Liver (tissue), 9 donors: Measurements from ENCODE around the gene GRID2IP. TPM values are rescaled to one million over a fixed set of nuclear protein-coding genes. Genes with fewer than 3 reads are reported as not detected.

ENCODE experiments used
- DNase-seq: peaks from one replicate; pipeline ENCODE4 v3.0.0-alpha.2; 2017; ENCODE audit warnings: low spot score
- H3K27ac ChIP-seq, 2 donors: one replicate each; pipeline ENCODE4 v1.7.0; 2013; ENCODE audit warnings: inconsistent platforms in 2 of 2, low read length in 2 of 2, control low read depth in 1 of 2, low read depth in 1 of 2, mild to moderate bottlenecking in 1 of 2
- H3K27me3 ChIP-seq, 4 donors: one replicate each; pipeline versions ENCODE4 v1.6.1 to v1.7.0; 2013; ENCODE audit warnings: low read length in 3 of 4, inconsistent platforms in 1 of 4, mild to moderate bottlenecking in 1 of 4, moderate library complexity in 1 of 4; ENCODE audit not compliant: control insufficient read depth in 4 of 4, insufficient read depth in 4 of 4
- H3K36me3 ChIP-seq, 4 donors: one replicate each; pipeline versions ENCODE4 v1.6.1 to v1.7.0; 2013; ENCODE audit warnings: low read length in 3 of 4, mild to moderate bottlenecking in 3 of 4, low read depth in 1 of 4, moderate library complexity in 1 of 4; ENCODE audit not compliant: control insufficient read depth in 4 of 4, insufficient read depth in 3 of 4
- H3K4me1 ChIP-seq, 4 donors: one replicate each; pipeline versions ENCODE4 v1.6.1 to v1.7.0; 2013; ENCODE audit warnings: low read length in 3 of 4, mild to moderate bottlenecking in 3 of 4, moderate library complexity in 1 of 4; ENCODE audit not compliant: control insufficient read depth in 4 of 4, insufficient read depth in 4 of 4
- H3K4me3 ChIP-seq, 3 donors: one replicate each; pipeline versions ENCODE4 v1.6.1 to v1.7.0; 2013; ENCODE audit warnings: low read length in 3 of 3, control low read depth in 1 of 3, low read depth in 1 of 3, mild to moderate bottlenecking in 1 of 3
- H3K9ac ChIP-seq, 2 donors: one replicate each; pipeline ENCODE4 v1.7.0; 2013; ENCODE audit warnings: low read length in 2 of 2, mild to moderate bottlenecking in 2 of 2, moderate library complexity in 2 of 2, control low read depth in 1 of 2, low read depth in 1 of 2
- H3K9me3 ChIP-seq, 4 donors: one replicate each; pipeline versions ENCODE4 v1.6.1 to v1.7.0; 2013; ENCODE audit warnings: low read length in 3 of 4; ENCODE audit not compliant: control insufficient read depth in 4 of 4
- ATF3 ChIP-seq: IDR thresholded peaks from 2 replicates; pipeline ENCODE4 v1.6.1; 2016; ENCODE audit warnings: antibody characterized with exemption
- EGR1 ChIP-seq, 2 donors: IDR thresholded peaks; 2 replicates each; pipeline ENCODE4 v1.6.1; 2016 to 2018; ENCODE audit warnings: antibody characterized with exemption in 2 of 2, low read depth in 2 of 2
- FOXA1 ChIP-seq: IDR thresholded peaks from 2 replicates; pipeline ENCODE4 v1.6.1; 2016; ENCODE audit warnings: antibody characterized with exemption
- FOXA2 ChIP-seq: IDR thresholded peaks from 2 replicates; pipeline ENCODE4 v1.6.1; 2016; ENCODE audit warnings: antibody characterized with exemption
- GABPA ChIP-seq, 2 donors: IDR thresholded peaks in 1 of 2; conservative IDR thresholded peaks in 1 of 2; 2 replicates each; pipeline ENCODE4 v1.6.1; 2016; ENCODE audit warnings: antibody characterized with exemption in 2 of 2, mild to moderate bottlenecking in 1 of 2, moderate library complexity in 1 of 2
- HNF4A ChIP-seq, 2 donors: conservative IDR thresholded peaks; 2 replicates each; pipeline ENCODE4 v1.6.1; 2016; ENCODE audit warnings: antibody characterized with exemption in 2 of 2, mild to moderate bottlenecking in 2 of 2
- HNF4G ChIP-seq: IDR thresholded peaks from 2 replicates; pipeline ENCODE4 v1.6.1; 2016; ENCODE audit warnings: antibody characterized with exemption
- JUND ChIP-seq, 2 donors: IDR thresholded peaks; 2 replicates each; pipeline ENCODE4 v1.6.1; 2016; ENCODE audit warnings: antibody characterized with exemption in 2 of 2
- MAX ChIP-seq: IDR thresholded peaks from 2 replicates; pipeline ENCODE4 v1.6.1; 2016; ENCODE audit warnings: antibody characterized with exemption
- NR2F2 ChIP-seq: IDR thresholded peaks from 2 replicates; pipeline ENCODE4 v1.6.1; 2016; ENCODE audit warnings: antibody characterized with exemption
- RAD21 ChIP-seq, 2 donors: IDR thresholded peaks; 2 replicates each; pipeline ENCODE4 v1.6.1; 2016; ENCODE audit warnings: antibody characterized with exemption in 2 of 2, mild to moderate bottlenecking in 2 of 2
- REST ChIP-seq: IDR thresholded peaks from 2 replicates; pipeline ENCODE4 v1.6.1; 2016; ENCODE audit warnings: antibody characterized with exemption, mild to moderate bottlenecking
- RXRA ChIP-seq, 2 donors: IDR thresholded peaks; 2 replicates each; pipeline ENCODE4 v1.6.1; 2017 to 2018; ENCODE audit warnings: antibody characterized with exemption in 2 of 2, mild to moderate bottlenecking in 1 of 2
- SP1 ChIP-seq: IDR thresholded peaks from 2 replicates; pipeline ENCODE4 v1.6.1; 2018; ENCODE audit warnings: antibody characterized with exemption, mild to moderate bottlenecking
- TAF1 ChIP-seq: conservative IDR thresholded peaks from 2 replicates; pipeline ENCODE4 v1.6.1; 2016; ENCODE audit warnings: antibody characterized with exemption, mild to moderate bottlenecking
- YY1 ChIP-seq: IDR thresholded peaks from 2 replicates; pipeline ENCODE4 v1.6.1; 2016; ENCODE audit warnings: antibody characterized with exemption, mild to moderate bottlenecking
- WGBS: extraction: QIAGEN DNeasy Blood & Tissue Kit; methylation state at CpG from one replicate; pipeline ENCODE4 v1.1.7; 2013; 5-methylcytosine and 5-hydroxymethylcytosine counted together
- polyA plus RNA-seq, 2 donors: library from polyadenylated mRNA; stranded (reverse) in 1 of 2; unstranded in 1 of 2; fragments of 200-250 nt in 1 of 2; fragments of >200 nt in 1 of 2; fragmentation: Nextera tagmentation in 1 of 2; extraction: Ambion mirVana in 1 of 2; gene quantifications; one replicate each; pipeline versions ENCODE4 v1.2.1 to v1.2.3, GENCODE V29; 2013 to 2015
- total RNA-seq, 2 donors: library from RNA; depleted of rRNA; stranded (reverse); fragments of >200 nt; gene quantifications; one replicate each; pipeline ENCODE4 v1.2.3, GENCODE V29; 2014
- TF ChIP-seq, protein P1 (sequence below): fragments of 150-350 bp; IDR thresholded peaks from 2 replicates; pipeline ENCODE4 v1.5.1; 2017; ENCODE audit warnings: improper control_type of control experiment, low read depth, low read length; ENCODE audit not compliant: missing input control
- TF ChIP-seq, protein P2 (sequence below): IDR thresholded peaks from 2 replicates; pipeline ENCODE4 v1.6.1; 2016; ENCODE audit warnings: antibody characterized with exemption
- donor health status: healthy.
- donor health status: healthy.
- donor health status: healthy.
- donor health status: healthy.
- donor health status: healthy.

The GRID2IP gene
- total and polyA plus RNA-seq, 4 donors: 0.05 to 0.08 TPM; not detected in 2

DNA sequence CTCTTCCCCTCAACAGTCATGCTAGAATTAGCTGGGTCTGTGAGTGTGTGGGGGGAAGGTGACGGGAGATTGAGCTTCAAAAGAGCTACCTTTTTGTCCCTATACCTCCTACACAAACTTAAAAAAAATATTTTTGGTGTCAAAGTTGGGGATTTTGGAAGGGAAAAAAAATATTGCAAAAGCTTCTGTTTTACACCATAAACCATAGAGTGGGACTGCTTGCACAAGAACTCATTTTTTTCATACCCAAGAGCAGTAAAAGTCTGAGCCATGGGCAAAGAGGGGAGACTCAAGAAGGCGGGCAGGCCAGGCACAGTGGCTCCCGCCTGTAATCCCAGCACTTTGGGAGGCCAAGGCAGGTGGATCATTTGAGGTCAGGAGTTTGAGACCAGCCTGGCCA, 16.6 kb upstream of the GRID2IP start (continued):
- TF ChIP-seq FOXA1 (no peak), NR2F2 (no peak), GABPA (IDR thresholded peaks at IDR 0.05 in 1 of 2, conservative IDR thresholded peaks at IDR 0.05 in 1 of 2) (no peak), EGR1 (IDR thresholded peaks at IDR 0.05; ENCODE audit: low read depth in 2 of 2) (no peak), JUND (IDR thresholded peaks at IDR 0.05) (no peak)

GRCh38 chr7:6565655-6566054, 14.4 kb upstream of the GRID2IP start:
- no peak overlapping the region for H3K9ac ChIP-seq
- peaks cover 0 to 2% (median 1%) of the 10 kb centered on the region in 4 donors for H3K27me3 ChIP-seq
- no peaks in the 10 kb centered on the region for H3K36me3 ChIP-seq
- TF ChIP-seq JUND (IDR thresholded peaks at IDR 0.05) (no peak), HNF4A (conservative IDR thresholded peaks at IDR 0.05) (no peak), HNF4G (no peak), REST (no peak), RXRA (IDR thresholded peaks at IDR 0.05) (no peak), MAX (no peak), NR2F2 (no peak), FOXA1 (no peak), ATF3 (no peak), TAF1 (no peak), FOXA2 (no peak), RAD21 (IDR thresholded peaks at IDR 0.05) (no peak), EGR1 (IDR thresholded peaks at IDR 0.05; ENCODE audit: low read depth in 2 of 2) (no peak), YY1 (no peak), GABPA (IDR thresholded peaks at IDR 0.05 in 1 of 2, conservative IDR thresholded peaks at IDR 0.05 in 1 of 2) (no peak), SP1 (no peak)
- TF ChIP-seq, protein P1, sequence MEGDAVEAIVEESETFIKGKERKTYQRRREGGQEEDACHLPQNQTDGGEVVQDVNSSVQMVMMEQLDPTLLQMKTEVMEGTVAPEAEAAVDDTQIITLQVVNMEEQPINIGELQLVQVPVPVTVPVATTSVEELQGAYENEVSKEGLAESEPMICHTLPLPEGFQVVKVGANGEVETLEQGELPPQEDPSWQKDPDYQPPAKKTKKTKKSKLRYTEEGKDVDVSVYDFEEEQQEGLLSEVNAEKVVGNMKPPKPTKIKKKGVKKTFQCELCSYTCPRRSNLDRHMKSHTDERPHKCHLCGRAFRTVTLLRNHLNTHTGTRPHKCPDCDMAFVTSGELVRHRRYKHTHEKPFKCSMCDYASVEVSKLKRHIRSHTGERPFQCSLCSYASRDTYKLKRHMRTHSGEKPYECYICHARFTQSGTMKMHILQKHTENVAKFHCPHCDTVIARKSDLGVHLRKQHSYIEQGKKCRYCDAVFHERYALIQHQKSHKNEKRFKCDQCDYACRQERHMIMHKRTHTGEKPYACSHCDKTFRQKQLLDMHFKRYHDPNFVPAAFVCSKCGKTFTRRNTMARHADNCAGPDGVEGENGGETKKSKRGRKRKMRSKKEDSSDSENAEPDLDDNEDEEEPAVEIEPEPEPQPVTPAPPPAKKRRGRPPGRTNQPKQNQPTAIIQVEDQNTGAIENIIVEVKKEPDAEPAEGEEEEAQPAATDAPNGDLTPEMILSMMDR: no peak
- TF ChIP-seq, protein P2, sequence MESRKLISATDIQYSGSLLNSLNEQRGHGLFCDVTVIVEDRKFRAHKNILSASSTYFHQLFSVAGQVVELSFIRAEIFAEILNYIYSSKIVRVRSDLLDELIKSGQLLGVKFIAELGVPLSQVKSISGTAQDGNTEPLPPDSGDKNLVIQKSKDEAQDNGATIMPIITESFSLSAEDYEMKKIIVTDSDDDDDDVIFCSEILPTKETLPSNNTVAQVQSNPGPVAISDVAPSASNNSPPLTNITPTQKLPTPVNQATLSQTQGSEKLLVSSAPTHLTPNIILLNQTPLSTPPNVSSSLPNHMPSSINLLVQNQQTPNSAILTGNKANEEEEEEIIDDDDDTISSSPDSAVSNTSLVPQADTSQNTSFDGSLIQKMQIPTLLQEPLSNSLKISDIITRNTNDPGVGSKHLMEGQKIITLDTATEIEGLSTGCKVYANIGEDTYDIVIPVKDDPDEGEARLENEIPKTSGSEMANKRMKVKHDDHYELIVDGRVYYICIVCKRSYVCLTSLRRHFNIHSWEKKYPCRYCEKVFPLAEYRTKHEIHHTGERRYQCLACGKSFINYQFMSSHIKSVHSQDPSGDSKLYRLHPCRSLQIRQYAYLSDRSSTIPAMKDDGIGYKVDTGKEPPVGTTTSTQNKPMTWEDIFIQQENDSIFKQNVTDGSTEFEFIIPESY: no peak
- 85% methylated on average over 4 of the region's 4 CpGs for whole genome bisulfite sequencing
- no peak for DNase-seq
- H3K27ac ChIP-seq: no peak overlapping the region
- H3K4me1 ChIP-seq: no peaks in the 10 kb centered on the region
- H3K9me3 ChIP-seq: no peaks in the 10 kb centered on the region
- H3K4me3 ChIP-seq: no peak overlapping the region
